GM12891 (cell line): ENCODE results near the gene SLC19A2.

ENCODE experiments used
- PAX5 ChIP-seq: IDR thresholded peaks from 2 replicates; pipeline ENCODE4 v1.6.1; 2011; ENCODE audit warnings: low read length, moderate library complexity, mild to moderate bottlenecking; ENCODE audit not compliant: insufficient read depth, severe bottlenecking
- POLR2A ChIP-seq: IDR thresholded peaks from 2 replicates; pipeline ENCODE4 v1.6.1; 2011; ENCODE audit warnings: low read depth, low read length, control low read depth
- POLR2AphosphoS5 ChIP-seq: IDR thresholded peaks from 2 replicates; pipeline ENCODE4 v1.6.1; 2011; ENCODE audit warnings: low read depth, low read length, control low read depth
- TAF1 ChIP-seq: IDR thresholded peaks from 2 replicates; pipeline ENCODE4 v1.6.1; 2011; ENCODE audit warnings: low read depth, low read length, control low read depth

DNA sequence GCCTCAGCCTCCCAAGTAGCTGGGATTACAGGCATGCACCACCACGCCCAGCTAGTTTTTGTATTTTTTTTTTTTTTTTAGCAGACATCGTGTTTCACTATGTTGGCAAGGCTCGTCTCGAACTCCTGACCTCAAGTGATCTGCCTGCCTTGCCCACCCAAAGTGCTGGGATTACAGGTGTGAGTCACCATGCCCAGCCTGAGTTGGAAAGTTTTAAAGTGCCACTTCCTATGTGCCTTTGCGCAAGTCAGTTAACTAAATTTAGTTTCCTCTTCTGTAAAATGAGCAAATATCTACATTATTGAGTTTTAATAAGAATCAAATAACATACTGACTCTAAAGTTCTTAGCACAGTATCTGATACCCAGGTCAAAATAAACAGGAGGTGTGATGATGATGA is 12.4 kb downstream of the SLC19A2 start:
- TF ChIP-seq POLR2AphosphoS5 (no peak), PAX5 (no peak), TAF1 (no peak), POLR2A (no peak)
